Effector memory CD8-positive, alpha-beta T cell (primary cell): ENCODE measurements around the gene C19orf38.

Experiments
- ATAC-seq: fragments of 150-1000 bp; cut with Tn5 transposase; replicated peaks from 2 replicates; pipeline ENCODE4 v1.10.0; 2021; ENCODE audit warnings: mild to moderate bottlenecking, moderate library complexity
- DNase-seq, 3 experiments: peaks; one replicate each; pipeline ENCODE4 v3.0.0; 2021
- H3K27ac Mint-ChIP-seq, 2 donors: one replicate each; pipeline ENCODE4 v1.8.0; 2022; ENCODE audit warnings: mild to moderate bottlenecking in 2 of 2, mixed read lengths in 2 of 2, moderate library complexity in 2 of 2
- H3K27me3 Mint-ChIP-seq, 2 donors: one replicate each; pipeline ENCODE4 v1.8.0; 2022; ENCODE audit warnings: mixed read lengths in 2 of 2
- H3K36me3 Mint-ChIP-seq: one replicate; pipeline ENCODE4 v1.8.0; 2022; ENCODE audit warnings: mild to moderate bottlenecking, moderate library complexity, mixed read lengths; ENCODE audit not compliant: insufficient read depth
- H3K4me1 Mint-ChIP-seq, 2 donors: one replicate each; pipeline ENCODE4 v1.8.0; 2022; ENCODE audit warnings: low read depth in 2 of 2, mixed read lengths in 2 of 2
- H3K4me3 Mint-ChIP-seq, 2 donors: one replicate each; pipeline ENCODE4 v1.8.0; 2022; ENCODE audit warnings: mild to moderate bottlenecking in 2 of 2, mixed read lengths in 2 of 2, moderate library complexity in 2 of 2
- H3K9me3 Mint-ChIP-seq, 2 donors: one replicate each; pipeline ENCODE4 v1.8.0; 2022; ENCODE audit warnings: mixed read lengths in 2 of 2

The C19orf38 gene

GRCh38 chr19:10907925-10908324 is 59.7 kb downstream of the C19orf38 start:
- Mint-ChIP-seq H3K27ac (no peak overlapping the region), H3K4me1 (peaks cover 0 to 1% of the 10 kb centered on the region in 2 donors), H3K36me3 (peaks cover 20% of the 10 kb centered on the region), H3K9me3 (peaks cover 0 to under 1% of the 10 kb centered on the region in 2 donors), H3K4me3 (no peak overlapping the region), H3K27me3 (no peaks in the 10 kb centered on the region)
- no peak for DNase-seq
- ATAC-seq = no peak

GRCh38 chr19:10908380-10908960 is 60.3 kb downstream of the C19orf38 start:
- H3K4me1 Mint-ChIP-seq = peaks cover 0 to 1% of the 10 kb centered on the region in 2 donors
- ATAC-seq = no peak
- H3K36me3 Mint-ChIP-seq = peaks cover 23% of the 10 kb centered on the region
- no peak for DNase-seq
- H3K27ac Mint-ChIP-seq = no peak overlapping the region
- H3K27me3 Mint-ChIP-seq = no peaks in the 10 kb centered on the region
- H3K9me3 Mint-ChIP-seq = no peaks in the 10 kb centered on the region
- H3K4me3 Mint-ChIP-seq = no peak overlapping the region

- H3K9me3 Mint-ChIP-seq = no peaks in the 10 kb centered on the region
- H3K27me3 Mint-ChIP-seq = no peaks in the 10 kb centered on the region
- H3K4me1 Mint-ChIP-seq = no peaks in the 10 kb centered on the region
- no peak overlapping the region for H3K27ac Mint-ChIP-seq
- ATAC-seq (no peak), DNase-seq (no peak)
- H3K4me3 Mint-ChIP-seq = no peak overlapping the region
- peaks cover 20% of the 10 kb centered on the region for H3K36me3 Mint-ChIP-seq
Measured at GRCh38 chr19:10911579-10912363, 63.6 kb downstream of the C19orf38 start.

GRCh38 chr19:10912619-10913018 is 64.4 kb downstream of the C19orf38 start:
- DNase-seq = no peak
- no peaks in the 10 kb centered on the region for H3K4me1 Mint-ChIP-seq
- H3K4me3 Mint-ChIP-seq = no peak overlapping the region
- no peaks in the 10 kb centered on the region for H3K9me3 Mint-ChIP-seq
- H3K36me3 Mint-ChIP-seq = peaks cover 17% of the 10 kb centered on the region
- H3K27me3 Mint-ChIP-seq = no peaks in the 10 kb centered on the region
- ATAC-seq = no peak
- no peak overlapping the region for H3K27ac Mint-ChIP-seq

- Mint-ChIP-seq H3K27me3 (no peaks in the 10 kb centered on the region), H3K9me3 (no peaks in the 10 kb centered on the region), H3K4me3 (no peak overlapping the region), H3K36me3 (peaks cover 16% of the 10 kb centered on the region), H3K4me1 (no peaks in the 10 kb centered on the region), H3K27ac (no peak overlapping the region)
- ATAC-seq = no peak
- no peak for DNase-seq
Measured at GRCh38 chr19:10913716-10914340, 65.6 kb downstream of the C19orf38 start.

- Mint-ChIP-seq H3K4me1 (no peaks in the 10 kb centered on the region), H3K9me3 (no peaks in the 10 kb centered on the region), H3K4me3 (no peak overlapping the region), H3K27me3 (no peaks in the 10 kb centered on the region), H3K36me3 (peaks cover 8% of the 10 kb centered on the region), H3K27ac (no peak overlapping the region)
- ATAC-seq (no peak), DNase-seq (no peak)
Measured at GRCh38 chr19:10915130-10916091, 67.2 kb downstream of the C19orf38 start.

GRCh38 chr19:10916602-10917001 is 68.4 kb downstream of the C19orf38 start:
- Mint-ChIP-seq H3K27ac (no peak overlapping the region), H3K4me1 (no peaks in the 10 kb centered on the region), H3K27me3 (no peaks in the 10 kb centered on the region), H3K36me3 (peaks cover 11% of the 10 kb centered on the region), H3K9me3 (no peaks in the 10 kb centered on the region), H3K4me3 (no peak overlapping the region)
- DNase-seq = no peak
- ATAC-seq = no peak

- Mint-ChIP-seq H3K9me3 (no peaks in the 10 kb centered on the region), H3K4me3 (no peak overlapping the region), H3K27ac (no peak overlapping the region), H3K36me3 (peaks cover 6% of the 10 kb centered on the region), H3K4me1 (no peaks in the 10 kb centered on the region), H3K27me3 (no peaks in the 10 kb centered on the region)
- no peak for ATAC-seq
- DNase-seq = no peak
Measured at GRCh38 chr19:10918359-10918758, 70.1 kb downstream of the C19orf38 start.
